ENCODE measurements around the gene BID. TPM values are rescaled to one million over a fixed set of nuclear protein-coding genes. Genes with fewer than 3 reads are reported as not detected.

BID gene
- total and polyA plus RNA-seq, 4 experiments from 2014 or later, result 22.0 to 104 (median 47.7) TPM

GRCh38 chr22:17717708-17718107 lies 56.6 kb downstream of the BID start:
- no peaks in the 10 kb centered on the region for H3K9me3 Mint-ChIP-seq
- CTCF ChIA-PET (ENCODE audit: partially characterized antibody), result no interaction called here
- H3K4me3 Mint-ChIP-seq, result no peak overlapping the region
- no peak overlapping the region for H3K27ac ChIP-seq (ENCODE audit: low read depth, low read length)
- H3K27ac Mint-ChIP-seq, result peak overlapping the region in 2 of 7 donors; percentile 74 to 77
- H3K4me1 Mint-ChIP-seq, result peaks cover 0 to 4% (median under 1%) of the 10 kb centered on the region in 4 donors
- intact Hi-C loops (cut with micrococcal nuclease), result no loop called here
- H3K36me3 Mint-ChIP-seq, result peaks cover 7% of the 10 kb centered on the region in 2 donors
- H3K9me3 ChIP-seq (ENCODE audit: control insufficient read depth in 1 of 2, low read length in 2 of 2), result no peaks in the 10 kb centered on the region
- no peaks in the 10 kb centered on the region for H3K4me1 ChIP-seq (ENCODE audit: insufficient read depth, low read length)
- H3K4me3 ChIP-seq (ENCODE audit: low read length in 2 of 2), result no peak overlapping the region
- H3K27me3 ChIP-seq (ENCODE audit: insufficient read depth, low read length), result no peaks in the 10 kb centered on the region
- H3K27me3 Mint-ChIP-seq, result no peaks in the 10 kb centered on the region
- no peak for DNase-seq
- H3K36me3 ChIP-seq (ENCODE audit: insufficient read depth, low read length), result no peaks in the 10 kb centered on the region
- POLR2A ChIA-PET (ENCODE audit: partially characterized antibody), result no interaction called here

DNA sequence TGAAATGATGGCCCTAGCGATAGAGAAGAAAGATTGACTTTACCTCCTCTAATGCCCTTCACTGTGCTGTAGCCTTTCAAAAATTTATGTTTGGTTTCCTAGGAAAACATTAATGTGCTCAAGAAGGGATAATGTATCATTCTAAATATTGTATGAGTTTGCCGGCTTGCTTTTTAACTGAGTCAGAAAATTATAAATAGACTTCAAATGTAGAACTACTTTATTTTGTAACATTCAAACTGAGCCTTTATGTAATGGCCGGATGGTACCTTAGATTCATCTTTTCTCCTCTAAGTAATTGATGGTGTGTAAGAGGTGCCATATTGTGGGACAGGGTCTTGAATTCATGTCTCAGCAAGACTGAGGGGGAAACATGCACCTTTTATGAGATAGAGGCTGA lies 57.7 kb downstream of the BID start:
- Histone ChIP-seq H3K36me3 (ENCODE audit: insufficient read depth, low read length) (no peaks in the 10 kb centered on the region), H3K27ac (ENCODE audit: low read depth, low read length) (no peak overlapping the region), H3K4me1 (ENCODE audit: insufficient read depth, low read length) (no peaks in the 10 kb centered on the region), H3K9me3 (ENCODE audit: control insufficient read depth in 1 of 2, low read length in 2 of 2) (no peaks in the 10 kb centered on the region), H3K27me3 (ENCODE audit: insufficient read depth, low read length) (no peaks in the 10 kb centered on the region), H3K4me3 (ENCODE audit: low read length in 2 of 2) (no peak overlapping the region)
- CTCF ChIA-PET (ENCODE audit: partially characterized antibody), result no interaction called here
- Mint-ChIP-seq H3K4me1 (peaks cover 0 to 4% (median under 1%) of the 10 kb centered on the region in 4 donors), H3K9me3 (no peaks in the 10 kb centered on the region), H3K27ac (no peak overlapping the region), H3K4me3 (no peak overlapping the region), H3K27me3 (no peaks in the 10 kb centered on the region), H3K36me3 (peaks cover 10 to 14% of the 10 kb centered on the region in 2 donors)
- no peak for DNase-seq
- POLR2A ChIA-PET (ENCODE audit: partially characterized antibody), result no interaction called here
- intact Hi-C loops (cut with micrococcal nuclease), result no loop called here

GRCh38 chr22:17712441-17712840 lies 61.8 kb downstream of the BID start:
- Mint-ChIP-seq H3K4me3 (no peak overlapping the region), H3K27ac (peak overlapping the region in 1 of 7 donors; percentile 3), H3K36me3 (peaks cover 11 to 17% of the 10 kb centered on the region in 2 donors), H3K4me1 (peaks cover 0 to 4% (median under 1%) of the 10 kb centered on the region in 4 donors), H3K9me3 (no peaks in the 10 kb centered on the region), H3K27me3 (no peaks in the 10 kb centered on the region)
- intact Hi-C loops (cut with micrococcal nuclease), result no loop called here
- POLR2A ChIA-PET (ENCODE audit: partially characterized antibody), result no interaction called here
- Histone ChIP-seq H3K27me3 (ENCODE audit: insufficient read depth, low read length) (no peaks in the 10 kb centered on the region), H3K4me1 (ENCODE audit: insufficient read depth, low read length) (no peaks in the 10 kb centered on the region), H3K9me3 (ENCODE audit: control insufficient read depth in 1 of 2, low read length in 2 of 2) (no peaks in the 10 kb centered on the region), H3K4me3 (ENCODE audit: low read length in 2 of 2) (no peak overlapping the region), H3K36me3 (ENCODE audit: insufficient read depth, low read length) (no peaks in the 10 kb centered on the region), H3K27ac (ENCODE audit: low read depth, low read length) (no peak overlapping the region)
- DNase-seq, result no peak
- CTCF ChIA-PET (ENCODE audit: partially characterized antibody), result no interaction called here

DNA sequence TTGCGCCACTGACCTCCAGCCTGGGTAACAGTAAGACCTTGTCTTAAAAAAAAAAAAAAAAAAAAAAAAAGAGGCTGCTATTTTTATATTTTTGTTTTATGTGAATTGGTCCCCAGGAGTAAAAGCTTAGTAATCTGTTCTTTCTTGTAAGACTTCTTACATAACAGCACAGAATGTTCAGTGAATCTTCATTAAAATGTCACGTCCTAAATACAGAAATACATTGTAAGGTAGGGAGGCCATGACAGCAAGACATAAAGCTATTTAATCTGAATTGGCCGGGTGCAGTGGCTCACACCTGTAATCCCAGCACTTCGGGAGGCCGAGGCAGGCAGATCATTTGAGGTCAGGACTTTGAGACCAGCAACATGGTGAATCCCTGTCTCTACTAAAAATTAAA lies 64.2 kb downstream of the BID start:
- no peaks in the 10 kb centered on the region for H3K27me3 ChIP-seq (ENCODE audit: insufficient read depth, low read length)
- H3K9me3 ChIP-seq (ENCODE audit: control insufficient read depth in 1 of 2, low read length in 2 of 2), result no peaks in the 10 kb centered on the region
- Mint-ChIP-seq H3K27me3 (no peaks in the 10 kb centered on the region), H3K4me3 (no peak overlapping the region), H3K27ac (no peak overlapping the region), H3K4me1 (peaks cover 9 to 19% (median 13%) of the 10 kb centered on the region in 4 donors), H3K36me3 (peaks cover 17 to 26% of the 10 kb centered on the region in 2 donors), H3K9me3 (no peaks in the 10 kb centered on the region)
- H3K36me3 ChIP-seq (ENCODE audit: insufficient read depth, low read length), result no peaks in the 10 kb centered on the region
- no peak overlapping the region for H3K27ac ChIP-seq (ENCODE audit: low read depth, low read length)
- ChIA-PET CTCF (ENCODE audit: partially characterized antibody) (no interaction called here), POLR2A (ENCODE audit: partially characterized antibody) (no interaction called here)
- intact Hi-C loops (cut with micrococcal nuclease), result no loop called here
- no peak overlapping the region for H3K4me3 ChIP-seq (ENCODE audit: low read length in 2 of 2)
- no peak for DNase-seq
- H3K4me1 ChIP-seq (ENCODE audit: insufficient read depth, low read length), result peaks cover 11% of the 10 kb centered on the region

DNA sequence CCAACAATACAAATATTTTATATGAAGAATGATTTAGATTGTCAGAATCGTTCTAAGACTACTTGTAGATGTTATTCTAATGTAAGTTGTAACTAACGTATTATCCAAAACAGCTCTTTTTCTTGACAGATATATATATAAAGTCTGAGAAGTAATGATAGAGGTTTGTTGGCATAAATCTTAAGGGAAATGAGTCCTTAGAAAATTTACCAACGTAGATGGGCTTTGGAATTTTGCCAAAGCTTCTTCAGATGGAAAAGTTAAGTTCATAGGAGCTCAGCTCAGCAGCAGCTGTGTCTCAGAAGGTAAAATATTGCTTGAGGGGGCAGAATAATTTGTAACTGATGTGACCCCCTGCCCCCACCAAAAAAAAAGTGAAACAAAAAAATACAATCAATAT lies 66.7 kb downstream of the BID start:
- ChIA-PET POLR2A (ENCODE audit: partially characterized antibody) (no interaction called here), CTCF (ENCODE audit: partially characterized antibody) (interaction anchor here (0.9 kb wide), 1 partner anchor 35 kb away, joined by 4 read pairs; no protein-coding TSS in a partner anchor)
- Histone ChIP-seq H3K27me3 (ENCODE audit: insufficient read depth, low read length) (no peaks in the 10 kb centered on the region), H3K36me3 (ENCODE audit: insufficient read depth, low read length) (no peaks in the 10 kb centered on the region), H3K4me3 (ENCODE audit: low read length in 2 of 2) (no peak overlapping the region), H3K9me3 (ENCODE audit: control insufficient read depth in 1 of 2, low read length in 2 of 2) (no peaks in the 10 kb centered on the region), H3K27ac (ENCODE audit: low read depth, low read length) (no peak overlapping the region), H3K4me1 (ENCODE audit: insufficient read depth, low read length) (peaks cover 11% of the 10 kb centered on the region)
- H3K36me3 Mint-ChIP-seq, result peaks cover 26 to 28% of the 10 kb centered on the region in 2 donors
- intact Hi-C loops (cut with micrococcal nuclease), result no loop called here
- H3K27me3 Mint-ChIP-seq, result no peaks in the 10 kb centered on the region
- H3K4me3 Mint-ChIP-seq, result no peak overlapping the region
- H3K27ac Mint-ChIP-seq, result no peak overlapping the region
- no peaks in the 10 kb centered on the region for H3K9me3 Mint-ChIP-seq
- no peak for DNase-seq
- peaks cover 9 to 19% (median 12%) of the 10 kb centered on the region in 4 donors for H3K4me1 Mint-ChIP-seq

GRCh38 chr22:17706947-17707346 lies 67.3 kb downstream of the BID start:
- no peaks in the 10 kb centered on the region for H3K9me3 Mint-ChIP-seq
- H3K4me1 Mint-ChIP-seq, result peaks cover 9 to 19% (median 12%) of the 10 kb centered on the region in 4 donors
- DNase-seq, result no peak
- Histone ChIP-seq H3K27ac (ENCODE audit: low read depth, low read length) (no peak overlapping the region), H3K27me3 (ENCODE audit: insufficient read depth, low read length) (no peaks in the 10 kb centered on the region), H3K4me3 (ENCODE audit: low read length in 2 of 2) (no peak overlapping the region), H3K4me1 (ENCODE audit: insufficient read depth, low read length) (peaks cover 11% of the 10 kb centered on the region), H3K36me3 (ENCODE audit: insufficient read depth, low read length) (no peaks in the 10 kb centered on the region), H3K9me3 (ENCODE audit: control insufficient read depth in 1 of 2, low read length in 2 of 2) (no peaks in the 10 kb centered on the region)
- intact Hi-C loops (cut with micrococcal nuclease), result no loop called here
- ChIA-PET POLR2A (ENCODE audit: partially characterized antibody) (no interaction called here), CTCF (ENCODE audit: partially characterized antibody) (interaction anchor here (0.9 kb wide), 1 partner anchor 36 kb away, joined by 4 read pairs; no protein-coding TSS in a partner anchor)
- no peaks in the 10 kb centered on the region for H3K27me3 Mint-ChIP-seq
- peaks cover 24 to 27% of the 10 kb centered on the region in 2 donors for H3K36me3 Mint-ChIP-seq
- peak overlapping the region in 2 of 7 donors; percentile 33 to 53 for H3K27ac Mint-ChIP-seq
- peak overlapping the region in 1 of 8 donors; percentile 4 for H3K4me3 Mint-ChIP-seq

DNA sequence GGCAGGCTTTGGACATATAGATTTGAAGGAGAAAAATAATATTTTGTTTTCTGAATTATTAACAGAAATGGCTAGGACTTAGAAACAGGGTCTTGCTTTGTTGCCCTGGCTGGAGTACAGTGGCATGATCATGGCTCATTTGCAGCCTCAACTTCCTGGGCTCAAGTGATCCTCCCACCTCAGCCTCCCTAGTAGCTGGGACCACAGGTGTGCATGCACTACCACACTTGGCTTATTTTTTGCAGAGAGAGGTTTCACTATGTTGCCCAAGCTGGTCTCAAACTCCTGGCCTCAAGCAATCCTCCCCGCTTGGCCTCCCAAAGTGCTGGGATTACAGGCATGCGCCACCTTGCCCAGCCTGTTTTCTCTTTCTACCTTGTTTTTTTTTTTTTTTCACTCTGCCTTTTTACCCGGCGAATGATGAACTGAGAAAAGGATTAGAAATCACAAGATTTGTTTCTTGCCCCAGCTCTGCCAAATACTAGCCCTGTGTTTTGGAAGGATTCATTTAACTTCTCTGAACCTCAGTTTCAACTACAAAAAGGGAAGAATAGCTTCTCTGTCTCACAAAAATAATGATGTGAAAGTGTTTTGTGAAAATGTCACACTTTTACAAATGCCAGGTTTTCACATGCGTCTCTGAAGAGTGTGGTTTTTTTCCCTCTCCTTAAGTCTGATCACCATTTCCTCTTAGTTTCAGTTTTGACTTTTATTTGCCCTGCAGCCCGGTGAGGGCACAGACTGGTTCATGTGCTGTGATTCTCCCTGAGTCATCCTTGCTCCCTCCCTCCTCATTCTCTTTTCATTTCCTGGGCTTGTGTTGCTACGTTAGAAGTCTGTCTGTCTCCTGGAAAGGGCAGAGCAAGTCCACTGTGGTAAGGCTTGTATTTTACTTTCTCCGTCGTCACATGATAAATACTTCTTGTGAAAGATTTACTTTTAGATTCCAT lies 68.0 kb downstream of the BID start:
- Mint-ChIP-seq H3K4me1 (peaks cover 9 to 19% (median 12%) of the 10 kb centered on the region in 4 donors), H3K36me3 (peaks cover 20 to 25% of the 10 kb centered on the region in 2 donors), H3K4me3 (peak overlapping the region; percentile 56 to 88 (median 82)), H3K9me3 (no peaks in the 10 kb centered on the region), H3K27me3 (no peaks in the 10 kb centered on the region), H3K27ac (peak overlapping the region; percentile 30 to 91 (median 86))
- CTCF ChIA-PET (ENCODE audit: partially characterized antibody), result no interaction called here
- intact Hi-C loops (cut with micrococcal nuclease), result no loop called here
- Histone ChIP-seq H3K36me3 (ENCODE audit: insufficient read depth, low read length) (no peaks in the 10 kb centered on the region), H3K4me3 (ENCODE audit: low read length in 2 of 2) (no peak overlapping the region), H3K9me3 (ENCODE audit: control insufficient read depth in 1 of 2, low read length in 2 of 2) (no peaks in the 10 kb centered on the region), H3K4me1 (ENCODE audit: insufficient read depth, low read length) (peaks cover 11% of the 10 kb centered on the region), H3K27me3 (ENCODE audit: insufficient read depth, low read length) (no peaks in the 10 kb centered on the region), H3K27ac (ENCODE audit: low read depth, low read length) (no peak overlapping the region)
- POLR2A ChIA-PET (ENCODE audit: partially characterized antibody), result interaction anchor here (0.6 kb wide), 1 partner anchor 61 kb away, joined by 3 read pairs; no protein-coding TSS in a partner anchor
- DNase-seq, result peak; percentile 2 to 41 (median 11)

All from CD4-positive, alpha-beta memory T cell (primary cell).